Measurements from ENCODE around the gene CRIP2.

CRIP2 gene

GRCh38 chr14:105487986-105488777 is 13.6 kb downstream of the CRIP2 start:
- no peak for DNase-seq (ENCODE audit: low read depth in 2 of 2)

- DNase-seq (ENCODE audit: low read depth in 2 of 2): no peak
Observed at GRCh38 chr14:105488781-105489541, 14.3 kb downstream of the CRIP2 start.

GRCh38 chr14:105489542-105490266 is 15.1 kb downstream of the CRIP2 start:
- peak; percentile 71 to 78 for DNase-seq (ENCODE audit: low read depth in 2 of 2)

- DNase-seq (ENCODE audit: low read depth in 2 of 2): no peak
Observed at GRCh38 chr14:105490267-105490571, 15.6 kb downstream of the CRIP2 start.

- peak; percentile 96 to 97 for DNase-seq (ENCODE audit: low read depth in 2 of 2)
Observed at GRCh38 chr14:105490572-105491365, 16.1 kb downstream of the CRIP2 start, which contains the start of gene TEDC1. Gene TEDC1 (plus strand): TSS chr14:105491246. CDS start chr14:105491376, 130 bp downstream.

GRCh38 chr14:105491366-105491973 is 16.8 kb downstream of the CRIP2 start:
- DNase-seq (ENCODE audit: low read depth in 2 of 2): peak; percentile 81 to 92

GRCh38 chr14:105492031-105492970 is 17.7 kb downstream of the CRIP2 start:
- no peak for DNase-seq (ENCODE audit: low read depth in 2 of 2)

- DNase-seq (ENCODE audit: low read depth in 2 of 2): no peak
Observed at GRCh38 chr14:105492971-105493871, 18.6 kb downstream of the CRIP2 start.

GRCh38 chr14:105493921-105494605 is 19.4 kb downstream of the CRIP2 start:
- DNase-seq (ENCODE audit: low read depth in 2 of 2): no peak

- DNase-seq (ENCODE audit: low read depth in 2 of 2): no peak
Observed at GRCh38 chr14:105494606-105494929, 19.9 kb downstream of the CRIP2 start.

- no peak for DNase-seq (ENCODE audit: low read depth in 2 of 2)
Observed at GRCh38 chr14:105495101-105495989, 20.7 kb downstream of the CRIP2 start.

- no peak for DNase-seq (ENCODE audit: low read depth in 2 of 2)
Observed at GRCh38 chr14:105495990-105496830, 21.6 kb downstream of the CRIP2 start.

- no peak for DNase-seq (ENCODE audit: low read depth in 2 of 2)
Observed at GRCh38 chr14:105496831-105497591, 22.4 kb downstream of the CRIP2 start.

- no peak for DNase-seq (ENCODE audit: low read depth in 2 of 2)
Observed at GRCh38 chr14:105497671-105498429, 23.2 kb downstream of the CRIP2 start.
